Kidney epithelial cell (primary cell): ENCODE data around the gene ARID3A. TPM values are rescaled to one million over a fixed set of nuclear protein-coding genes. Genes with fewer than 3 reads are reported as not detected.

Experiments
- DNase-seq: peaks from one replicate; pipeline ENCODE4 v3.0.0-alpha.2; 2010; ENCODE audit warnings: low read depth
- H3K27me3 ChIP-seq: 2 replicates; pipeline ENCODE4 v1.6.0; 2011; ENCODE audit warnings: low read length; ENCODE audit not compliant: control insufficient read depth, insufficient read depth
- H3K36me3 ChIP-seq: 2 replicates; pipeline ENCODE4 v1.5.1; 2011; ENCODE audit warnings: low read length; ENCODE audit not compliant: control insufficient read depth, insufficient read depth
- H3K4me3 ChIP-seq: 2 replicates; pipeline ENCODE4 v1.5.1; 2011; ENCODE audit warnings: low read depth, mild to moderate bottlenecking, control low read depth, low read length
- total RNA-seq: library from RNA; depleted of rRNA; stranded (reverse); fragments of >200 nt; gene quantifications from 2 replicates; pipeline ENCODE4 v1.2.3, GENCODE V29; 2015
- TF ChIP-seq, protein P1 (sequence below): IDR thresholded peaks from 2 replicates; pipeline ENCODE4 v1.5.1; 2011; ENCODE audit warnings: mild to moderate bottlenecking, moderate library complexity, low read length, control low read depth, inconsistent platforms; ENCODE audit not compliant: insufficient read depth, poor library complexity, severe bottlenecking

The ARID3A gene
- total RNA-seq, 1 donor from 2014 or later, result 27.4 TPM

DNA sequence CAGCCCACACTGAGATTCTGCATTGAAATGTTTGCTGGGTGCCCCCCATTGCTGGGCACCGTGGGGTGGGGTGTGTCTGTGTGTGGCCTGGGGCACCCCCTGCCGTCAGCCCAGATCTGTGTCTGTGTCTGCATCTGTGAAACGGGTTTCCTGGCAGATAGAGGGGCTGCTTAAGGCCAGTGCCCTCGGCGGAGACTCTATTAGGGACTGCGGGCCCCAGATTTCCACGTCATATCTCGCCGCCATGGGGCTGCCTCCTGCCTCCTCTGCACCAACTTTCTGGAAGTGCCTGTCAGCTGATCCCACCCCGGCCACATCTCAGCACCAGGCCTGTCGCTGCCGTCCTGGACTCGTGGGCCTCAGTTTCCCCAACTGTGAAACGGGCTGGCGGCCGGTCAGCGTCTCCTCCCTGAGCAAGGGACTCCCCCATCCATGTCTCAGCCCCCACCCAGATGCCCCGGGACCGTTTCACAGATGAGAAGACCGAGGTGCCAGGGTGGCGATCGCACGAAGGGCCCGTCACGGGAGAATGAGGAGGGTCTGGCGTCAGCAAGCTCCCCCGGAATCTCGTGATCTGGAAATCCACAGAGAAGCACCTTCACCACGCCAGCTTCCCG is 21.4 kb downstream of the ARID3A start:
- DNase-seq, result no peak
- Histone ChIP-seq H3K27me3 (no peaks in the 10 kb centered on the region), H3K4me3 (no peak overlapping the region), H3K36me3 (no peaks in the 10 kb centered on the region)
- TF ChIP-seq, protein P1, sequence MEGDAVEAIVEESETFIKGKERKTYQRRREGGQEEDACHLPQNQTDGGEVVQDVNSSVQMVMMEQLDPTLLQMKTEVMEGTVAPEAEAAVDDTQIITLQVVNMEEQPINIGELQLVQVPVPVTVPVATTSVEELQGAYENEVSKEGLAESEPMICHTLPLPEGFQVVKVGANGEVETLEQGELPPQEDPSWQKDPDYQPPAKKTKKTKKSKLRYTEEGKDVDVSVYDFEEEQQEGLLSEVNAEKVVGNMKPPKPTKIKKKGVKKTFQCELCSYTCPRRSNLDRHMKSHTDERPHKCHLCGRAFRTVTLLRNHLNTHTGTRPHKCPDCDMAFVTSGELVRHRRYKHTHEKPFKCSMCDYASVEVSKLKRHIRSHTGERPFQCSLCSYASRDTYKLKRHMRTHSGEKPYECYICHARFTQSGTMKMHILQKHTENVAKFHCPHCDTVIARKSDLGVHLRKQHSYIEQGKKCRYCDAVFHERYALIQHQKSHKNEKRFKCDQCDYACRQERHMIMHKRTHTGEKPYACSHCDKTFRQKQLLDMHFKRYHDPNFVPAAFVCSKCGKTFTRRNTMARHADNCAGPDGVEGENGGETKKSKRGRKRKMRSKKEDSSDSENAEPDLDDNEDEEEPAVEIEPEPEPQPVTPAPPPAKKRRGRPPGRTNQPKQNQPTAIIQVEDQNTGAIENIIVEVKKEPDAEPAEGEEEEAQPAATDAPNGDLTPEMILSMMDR, result no peak

DNA sequence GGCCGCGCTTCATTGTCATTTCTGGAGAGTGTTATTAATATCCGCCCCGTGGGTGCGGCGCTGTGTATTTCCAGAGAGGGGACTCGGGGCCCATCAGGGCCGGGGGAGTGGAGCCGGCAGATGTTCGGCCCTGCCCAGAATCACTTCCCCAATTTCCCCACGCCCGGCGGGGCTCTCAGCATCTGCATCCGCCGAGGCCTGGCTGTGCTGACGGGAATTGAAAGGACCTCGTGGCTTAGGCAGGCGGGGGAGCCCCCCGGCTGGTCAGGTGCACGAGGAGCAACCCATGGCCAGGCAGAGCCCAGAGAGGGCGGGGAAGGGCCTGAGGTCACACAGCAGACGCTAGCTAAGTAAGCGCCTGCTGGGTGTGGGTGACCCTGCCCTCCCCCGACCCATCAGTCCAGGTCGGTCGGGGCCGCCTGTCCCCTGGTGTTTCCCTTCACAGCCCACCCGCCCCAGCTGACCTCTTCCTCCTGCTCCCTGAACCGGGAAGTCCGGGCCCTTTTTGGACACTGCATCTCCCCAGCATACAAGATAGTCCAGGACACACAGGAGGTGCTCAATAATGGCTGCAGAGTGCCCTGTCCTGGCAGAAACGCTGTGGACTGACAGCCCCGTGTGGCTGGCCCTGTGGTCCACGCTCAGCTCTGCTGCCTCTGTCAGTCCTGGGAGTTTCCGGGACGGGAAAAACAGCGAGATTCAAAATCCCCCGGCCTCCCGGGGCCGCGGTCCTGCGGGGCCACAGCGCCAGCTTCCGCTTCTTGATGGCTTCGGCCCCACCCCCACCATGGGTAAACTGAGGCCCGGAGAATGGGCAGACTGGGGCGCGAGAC is 22.1 kb downstream of the ARID3A start:
- H3K36me3 ChIP-seq, result no peaks in the 10 kb centered on the region
- TF ChIP-seq, protein P1, result no peak
- DNase-seq, result no peak
- no peaks in the 10 kb centered on the region for H3K27me3 ChIP-seq
- H3K4me3 ChIP-seq, result no peak overlapping the region

DNA sequence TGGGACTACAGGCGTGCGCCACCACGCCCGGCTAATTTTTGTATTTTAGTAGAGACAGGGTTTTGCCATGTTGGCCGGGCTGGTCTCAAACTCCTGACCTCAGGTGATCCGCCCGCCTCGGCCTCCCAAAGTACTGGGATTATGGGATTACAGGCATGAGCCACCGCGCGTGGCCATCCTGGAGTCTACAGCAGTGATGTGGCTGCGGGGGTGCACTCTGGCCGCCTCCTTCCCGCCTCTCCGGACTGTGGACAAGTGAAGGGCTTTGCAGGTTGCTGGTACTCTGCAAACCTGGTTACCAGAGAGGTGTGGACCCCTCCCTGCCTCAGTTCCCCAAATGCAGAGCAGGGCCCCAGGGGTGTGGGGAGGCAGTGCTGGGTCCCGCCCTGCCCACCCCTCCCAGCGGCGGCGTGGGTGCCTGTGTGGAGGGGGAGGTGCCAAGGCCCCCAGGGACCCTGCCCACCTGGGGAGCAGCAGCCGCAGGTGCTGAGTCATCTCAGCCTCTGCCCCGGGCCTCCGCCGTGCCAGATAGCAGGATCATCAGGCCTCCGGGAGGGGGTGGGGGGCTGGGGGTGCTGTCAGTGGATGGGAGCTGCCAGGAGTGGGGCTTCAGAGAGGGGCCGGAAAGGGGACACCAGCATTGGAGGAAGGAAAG is 23.1 kb downstream of the ARID3A start:
- DNase-seq, result no peak
- no peaks in the 10 kb centered on the region for H3K36me3 ChIP-seq
- H3K4me3 ChIP-seq, result no peak overlapping the region
- H3K27me3 ChIP-seq, result no peaks in the 10 kb centered on the region
- TF ChIP-seq, protein P1, result no peak

DNA sequence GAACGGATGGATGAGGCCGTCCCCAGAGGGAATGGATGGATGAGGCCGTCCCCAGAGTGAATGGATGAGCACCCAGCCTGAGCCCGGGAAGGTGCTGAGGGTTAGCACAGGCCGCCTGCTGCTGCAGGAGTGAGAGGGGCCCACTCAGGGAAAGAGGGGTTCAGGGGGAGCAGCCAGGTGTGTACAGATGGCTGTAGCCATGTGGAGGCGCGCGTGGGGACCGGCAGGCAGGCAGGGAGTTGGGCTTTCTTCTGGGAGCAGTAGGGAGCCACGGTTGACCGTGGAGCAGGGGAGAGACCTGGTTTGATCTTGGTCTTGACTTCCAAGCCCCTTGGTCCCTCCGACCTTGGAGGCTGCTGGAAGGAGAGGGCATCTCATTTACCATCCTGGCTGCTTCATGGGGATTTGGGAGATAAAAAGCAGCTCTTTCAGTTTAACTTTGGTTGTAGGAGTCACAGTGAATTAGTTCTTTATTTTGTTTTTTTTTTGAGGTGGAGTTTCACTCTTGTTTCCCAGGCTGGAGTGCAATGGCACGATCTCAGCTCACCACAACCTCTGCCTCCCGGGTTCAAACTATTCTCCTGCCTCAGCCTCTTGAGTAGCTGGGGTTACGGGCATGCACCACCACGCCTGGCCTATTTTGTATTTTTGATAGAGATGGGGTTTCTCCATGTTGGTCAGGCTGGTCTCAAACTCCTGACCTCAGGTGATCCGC is 24.7 kb downstream of the ARID3A start:
- DNase-seq, result no peak
- TF ChIP-seq, protein P1, result no peak
- Histone ChIP-seq H3K4me3 (no peak overlapping the region), H3K27me3 (no peaks in the 10 kb centered on the region), H3K36me3 (no peaks in the 10 kb centered on the region)

DNA sequence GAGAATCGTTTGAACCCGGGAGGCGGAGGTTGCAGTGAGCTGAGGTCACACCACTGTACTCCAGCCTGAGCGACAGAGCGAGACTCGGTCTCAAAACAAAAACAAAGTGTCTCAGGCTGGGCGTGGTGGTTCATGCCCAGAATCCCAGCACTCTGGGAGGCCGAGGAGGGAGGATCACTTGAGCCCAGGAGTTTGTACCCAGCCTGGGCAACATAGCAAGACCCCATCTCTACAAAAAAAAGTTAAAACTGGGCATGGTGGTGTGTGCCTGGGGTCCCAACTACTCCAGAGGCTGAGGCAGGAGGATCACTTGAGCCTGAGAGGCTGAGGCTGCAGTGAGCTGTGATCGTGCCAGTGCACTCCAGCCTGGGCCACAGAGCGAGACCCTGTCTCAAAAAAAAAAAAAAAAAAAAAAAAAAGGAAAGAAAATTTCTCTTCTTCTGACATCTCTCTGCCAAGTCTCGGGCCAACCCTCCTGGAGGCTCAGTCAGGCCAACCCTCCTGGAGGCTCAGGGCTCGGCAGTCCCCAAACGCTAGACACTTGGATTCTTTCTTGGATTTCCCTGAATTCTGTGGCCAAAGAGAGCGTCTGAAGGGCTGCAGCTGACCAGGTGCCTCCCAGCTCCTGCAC is 26.3 kb downstream of the ARID3A start:
- Histone ChIP-seq H3K36me3 (no peaks in the 10 kb centered on the region), H3K27me3 (no peaks in the 10 kb centered on the region), H3K4me3 (no peak overlapping the region)
- TF ChIP-seq, protein P1, result no peak
- no peak for DNase-seq
